NCI-H226 (cell line): ENCODE data around the gene TSPAN4.

Source experiments
- DNase-seq: peaks from one replicate; pipeline ENCODE4 v3.0.0-alpha.2; 2015

Gene TSPAN4

DNA sequence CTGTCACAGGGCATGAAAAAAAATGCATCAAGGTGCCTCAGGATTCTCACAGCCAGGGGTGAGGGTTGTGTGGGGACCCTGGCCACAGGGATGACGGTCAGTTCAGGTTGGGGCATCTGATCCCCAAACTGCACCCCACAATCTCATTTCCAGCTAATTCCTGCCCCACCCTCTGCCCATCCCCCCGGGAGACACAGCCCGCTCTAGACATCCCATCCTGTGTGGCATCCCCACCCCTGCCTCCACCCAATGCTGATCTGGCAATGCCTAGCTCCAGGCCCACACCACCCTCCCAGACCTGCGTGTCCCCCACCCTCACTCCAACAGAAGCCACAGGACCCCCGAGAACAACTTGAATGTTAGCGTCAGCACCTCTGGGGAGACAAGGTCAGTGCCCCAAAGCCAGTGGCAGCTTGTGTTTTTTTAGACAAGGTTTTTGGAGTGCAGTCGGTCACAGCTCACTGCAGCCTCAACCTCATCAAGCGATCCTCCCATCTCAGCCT is 25.3 kb downstream of the TSPAN4 start:
- DNase-seq: no peak

DNA sequence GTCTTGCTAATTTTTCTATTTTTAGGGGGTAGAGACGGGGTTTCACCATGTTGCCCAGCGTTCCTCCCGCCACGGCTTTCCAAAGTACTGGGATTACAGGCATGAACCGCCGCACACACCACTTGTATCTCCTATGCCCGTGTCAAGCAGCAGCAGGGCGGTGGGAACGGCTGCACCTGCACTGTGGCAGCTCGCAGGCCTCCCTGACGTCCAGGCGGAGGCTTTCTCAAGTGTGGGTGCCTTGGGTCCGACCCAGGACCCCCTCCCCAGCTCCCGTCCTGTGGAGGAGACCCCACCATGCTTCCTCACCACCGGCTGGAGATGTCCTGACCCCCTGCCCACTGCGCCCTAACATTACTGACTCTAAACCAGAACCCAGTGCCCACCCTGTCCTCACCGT is 25.7 kb downstream of the TSPAN4 start:
- DNase-seq: no peak

- no peak for DNase-seq
These were observed 26.1 kb downstream of the TSPAN4 start for GRCh38 chr11:868802-869201.

- no peak for DNase-seq
These were observed 26.9 kb downstream of the TSPAN4 start for GRCh38 chr11:869399-870126.

GRCh38 chr11:870127-870413 is 27.4 kb downstream of the TSPAN4 start:
- DNase-seq: no peak

- no peak for DNase-seq
These were observed 27.8 kb downstream of the TSPAN4 start for GRCh38 chr11:870418-870817.

- no peak for DNase-seq
These were observed 28.8 kb downstream of the TSPAN4 start for GRCh38 chr11:871472-871871.

DNA sequence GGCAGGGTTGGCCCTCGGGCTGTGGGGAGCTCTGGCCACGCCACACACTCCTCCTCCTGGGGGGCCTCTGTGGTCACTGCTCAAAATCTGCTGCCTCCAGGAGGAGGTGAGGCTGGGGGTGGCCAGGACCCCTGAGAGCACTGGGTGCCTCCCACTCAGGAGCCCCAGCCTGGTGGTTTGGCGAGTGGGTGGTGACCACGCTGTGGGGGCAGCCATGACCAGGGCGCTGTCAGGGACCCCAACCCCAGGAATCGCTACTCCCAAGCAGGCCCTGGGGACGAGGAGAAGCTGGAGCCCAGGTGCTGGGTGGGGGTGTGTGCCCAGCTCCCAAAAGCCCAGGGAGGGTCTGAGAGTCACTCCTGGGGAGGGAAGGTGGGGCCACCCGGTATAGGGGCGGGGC is 30.1 kb downstream of the TSPAN4 start:
- DNase-seq: no peak

DNA sequence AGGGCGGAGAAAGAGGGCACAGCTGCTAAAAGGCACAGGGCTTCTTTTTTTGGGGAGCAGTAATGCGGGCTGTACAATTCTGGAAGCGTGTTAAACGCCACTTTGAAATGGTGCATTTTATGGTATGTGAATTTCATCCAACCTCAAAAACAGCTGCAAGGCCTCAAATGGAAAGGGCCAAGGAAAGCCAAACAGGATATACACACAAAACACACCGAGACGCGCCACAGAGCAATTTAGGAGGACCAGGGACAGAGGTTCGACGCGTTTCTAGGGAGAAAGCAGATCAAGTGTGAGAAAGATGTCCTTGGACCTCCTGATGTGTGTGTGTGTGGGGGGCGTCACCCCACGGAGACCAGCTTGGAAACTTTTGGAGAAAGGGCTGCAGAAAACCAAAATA is 31.1 kb downstream of the TSPAN4 start:
- DNase-seq: no peak

DNA sequence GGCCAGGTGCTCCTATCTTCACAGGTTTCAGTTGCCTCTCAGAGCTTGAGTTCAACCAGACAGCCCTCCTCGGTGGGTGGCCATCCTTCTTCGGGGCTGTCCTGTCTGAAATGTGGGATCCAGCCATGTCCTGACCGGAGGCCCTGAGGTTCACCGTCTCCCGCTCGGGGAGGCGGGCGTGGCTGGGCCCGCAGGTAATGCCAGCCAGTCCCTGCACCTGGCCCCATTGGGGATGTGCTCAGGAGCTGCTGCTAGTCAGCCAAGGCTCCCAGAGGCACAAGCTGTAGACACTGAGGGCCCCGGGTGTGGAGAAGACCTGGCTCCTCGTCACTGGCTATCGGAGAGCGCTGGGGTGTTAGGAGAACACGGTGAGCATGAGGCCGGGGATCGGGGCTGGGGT is 32.6 kb downstream of the TSPAN4 start:
- no peak for DNase-seq

- DNase-seq: no peak
These were observed 33.2 kb downstream of the TSPAN4 start for GRCh38 chr11:875769-876301.

DNA sequence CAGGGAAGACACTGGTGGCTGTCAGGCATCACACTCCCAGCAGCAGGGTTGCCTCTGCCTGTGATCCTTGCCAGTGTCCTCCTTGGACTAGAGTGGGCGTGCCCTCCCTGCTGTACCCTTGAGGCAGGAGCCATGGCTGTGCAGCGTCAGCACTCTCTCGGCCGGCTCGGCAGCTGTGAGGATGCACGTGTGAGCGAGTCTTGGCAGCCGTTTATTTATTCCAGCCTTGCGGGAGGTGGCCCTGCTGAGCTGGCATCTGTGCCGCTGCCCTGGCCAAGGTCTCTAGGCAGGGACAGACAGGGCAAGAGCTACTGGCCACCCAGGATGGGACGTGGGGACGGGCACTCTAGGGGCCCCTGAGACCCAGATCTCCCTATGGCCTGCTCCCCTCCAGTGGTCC is 33.9 kb downstream of the TSPAN4 start:
- no peak for DNase-seq

DNA sequence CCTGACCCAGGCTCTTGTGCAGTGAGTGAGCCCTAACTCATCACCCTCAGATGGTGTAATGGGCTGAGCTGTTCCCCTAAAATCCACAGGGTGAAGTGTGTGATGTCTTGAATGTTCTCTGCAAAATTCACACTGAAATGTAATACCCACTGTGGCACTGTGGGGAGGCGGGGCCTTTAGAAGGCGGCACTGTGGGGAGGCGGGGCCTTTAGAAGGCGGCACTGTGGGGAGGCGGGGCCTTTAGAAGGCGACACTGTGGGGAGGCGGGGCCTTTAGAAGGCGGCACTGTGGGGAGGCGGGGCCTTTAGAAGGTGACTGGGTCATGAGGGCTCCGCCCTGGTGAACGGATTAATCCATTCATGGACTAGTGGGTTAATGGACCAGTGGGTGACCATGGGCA is 34.9 kb downstream of the TSPAN4 start:
- DNase-seq: no peak

DNA sequence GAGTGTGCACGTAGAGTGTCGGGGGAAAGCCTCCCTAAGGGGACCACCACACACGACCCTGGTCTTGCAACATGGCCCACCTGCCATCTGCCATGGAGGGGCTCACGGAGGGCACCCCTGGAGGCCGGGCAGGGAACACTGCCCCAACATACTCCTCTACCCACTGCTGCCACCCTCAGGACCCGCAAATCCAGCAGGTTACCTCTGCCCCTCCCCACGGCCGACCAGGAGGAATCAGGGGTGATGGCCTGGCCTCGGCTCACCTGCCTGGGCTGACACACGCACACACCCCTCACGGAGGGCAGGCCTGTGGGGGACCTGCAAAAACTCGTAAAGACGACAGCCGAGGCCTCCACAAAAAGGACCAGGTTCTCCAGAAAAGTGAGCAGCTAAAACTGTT is 37.8 kb downstream of the TSPAN4 start:
- no peak for DNase-seq

- DNase-seq: no peak
These were observed 39.9 kb downstream of the TSPAN4 start for GRCh38 chr11:882596-882995.

DNA sequence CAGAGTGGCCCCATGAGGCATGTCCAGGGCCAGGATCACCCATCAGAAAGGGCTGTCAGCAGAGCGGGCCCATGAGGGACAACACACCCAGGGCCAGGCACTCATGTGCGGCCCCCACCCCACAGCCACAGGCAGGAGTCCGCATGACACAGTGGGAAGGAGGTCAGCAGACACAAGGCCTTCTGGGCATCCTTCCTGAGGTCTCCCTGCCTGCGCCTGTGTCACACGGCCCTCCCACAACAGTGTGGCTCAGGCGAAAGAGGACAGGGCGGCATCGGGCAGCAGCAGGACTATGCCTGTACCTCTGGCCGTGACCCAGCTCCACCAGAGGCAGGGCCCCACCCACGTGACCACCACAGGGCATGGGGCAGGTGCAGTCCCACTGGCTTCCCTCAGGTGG is 40.9 kb downstream of the TSPAN4 start:
- DNase-seq: no peak

GRCh38 chr11:884578-885070 is 42.0 kb downstream of the TSPAN4 start:
- DNase-seq: no peak

DNA sequence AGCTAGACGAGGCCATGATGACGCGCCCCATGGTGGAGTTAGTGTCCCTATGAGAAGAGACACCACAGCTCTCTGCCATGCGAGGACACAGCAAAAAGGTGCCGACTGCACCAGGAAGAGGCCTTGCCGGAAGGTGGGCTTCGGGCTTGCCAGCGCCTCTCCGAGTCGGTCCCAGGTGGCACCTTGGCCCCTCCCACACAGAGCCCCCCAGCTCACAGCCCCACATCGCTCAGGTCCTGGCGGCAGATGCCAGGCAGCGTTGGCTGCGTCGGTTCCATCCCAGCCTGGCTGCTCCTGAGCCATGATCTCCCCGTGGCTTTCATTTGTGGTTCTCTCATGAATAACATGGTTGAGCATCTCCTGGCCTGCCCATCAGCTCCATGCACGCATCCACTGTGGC is 43.9 kb downstream of the TSPAN4 start:
- no peak for DNase-seq

- DNase-seq: no peak
These were observed 44.9 kb downstream of the TSPAN4 start for GRCh38 chr11:887589-887988.

DNA sequence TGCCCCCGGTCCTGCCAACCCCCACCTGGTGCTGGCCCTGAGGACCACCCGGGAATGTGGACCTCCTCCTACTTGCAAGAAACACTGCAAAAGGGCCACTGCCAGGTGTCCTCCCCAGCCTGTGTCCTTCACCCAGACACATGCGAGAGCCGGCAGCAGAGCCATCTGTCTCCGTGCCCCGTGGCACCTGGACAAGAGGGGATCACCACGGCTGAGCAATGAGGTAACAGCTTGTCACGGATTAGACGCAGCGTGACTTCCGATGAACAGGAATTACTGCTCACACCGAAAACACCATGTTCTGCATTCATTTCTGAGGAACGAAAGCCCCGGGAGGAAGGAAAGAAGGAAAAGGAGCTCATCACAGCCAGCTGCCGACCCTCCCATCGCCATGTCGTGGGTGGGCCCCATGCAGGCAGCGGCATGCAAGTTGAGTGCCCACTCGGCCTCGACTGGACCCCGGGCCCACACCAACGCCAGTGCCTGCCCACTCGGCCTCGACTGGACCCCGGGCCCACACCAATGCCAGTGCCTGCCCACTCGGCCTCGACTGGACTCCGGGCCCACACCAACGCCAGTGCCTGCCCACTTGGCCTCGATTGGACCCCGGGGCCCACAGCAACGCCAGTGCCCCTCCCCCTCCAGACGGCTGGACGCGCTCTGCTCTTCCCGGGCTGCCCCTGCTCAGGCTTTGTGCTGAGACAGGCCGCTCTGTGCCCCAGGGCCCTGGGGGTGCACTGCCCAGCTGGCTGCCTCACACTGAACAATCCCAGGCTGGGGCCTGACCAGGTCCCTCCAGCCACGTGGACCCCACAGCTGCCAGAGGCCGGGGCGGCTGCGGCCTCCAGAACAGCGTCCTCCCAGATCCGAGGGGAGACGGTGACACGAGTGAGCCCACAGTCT is 45.9 kb downstream of the TSPAN4 start:
- no peak for DNase-seq

- DNase-seq: no peak
These were observed 46.6 kb downstream of the TSPAN4 start for GRCh38 chr11:889257-889656.

DNA sequence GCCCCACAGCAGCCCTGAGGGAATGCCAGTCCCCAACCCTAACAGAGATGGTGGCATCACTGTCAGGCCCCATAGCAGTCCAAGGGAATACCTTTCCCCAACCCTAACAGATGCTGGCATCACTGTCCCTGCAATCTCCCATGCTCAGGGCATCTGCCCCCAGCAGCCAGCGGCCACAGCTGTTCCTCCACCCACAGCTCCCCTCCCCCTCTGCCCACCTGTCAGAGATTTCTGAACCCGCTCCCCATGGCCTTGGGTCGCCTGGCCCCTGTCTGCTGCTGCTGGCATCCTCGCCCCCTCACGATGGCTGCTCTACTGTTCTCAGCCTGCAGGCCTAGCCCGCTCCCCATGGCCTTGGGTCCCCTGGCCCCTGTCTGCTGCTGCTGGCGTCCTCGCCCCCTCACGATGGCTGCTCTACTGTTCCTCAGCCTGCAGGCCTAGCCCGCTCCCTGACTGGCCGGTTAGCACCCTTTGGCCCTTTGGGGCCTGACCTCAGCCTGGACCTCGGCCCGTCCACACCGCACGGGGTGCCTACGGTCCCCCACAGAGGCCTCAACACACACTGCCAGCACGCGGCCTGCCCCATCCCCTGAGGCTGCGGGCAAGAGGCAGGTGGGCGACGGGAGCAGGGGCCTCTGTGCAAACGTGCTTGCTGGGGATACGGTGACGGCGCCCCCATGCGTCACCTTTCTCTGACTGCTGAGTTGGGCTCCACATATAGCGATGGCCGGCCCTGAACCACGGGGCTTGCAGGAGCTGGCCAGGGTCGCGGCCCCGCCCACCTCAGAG is 47.2 kb downstream of the TSPAN4 start:
- DNase-seq: no peak
